Endothelial cell of umbilical vein (primary cell): ENCODE data around the gene FTO. TPM values are rescaled to one million over a fixed set of nuclear protein-coding genes. Genes with fewer than 3 reads are reported as not detected.

ENCODE experiments used
- BruUV-seq: library from RNA; stranded (reverse); fragments of 400-500 nt; replicated peaks from 2 replicates; lab custom pipeline; 2021; lab: Mats Ljungman, UMichigan
- CTCF ChIA-PET: fragments of 300-600, 350-600 bp; sonication (Branson Sonifier 250); formaldehyde crosslinking; loops from one replicate; lab custom pipeline; 2021; ENCODE audit warnings: antibody characterized with exemption, inconsistent platforms; lab: Charles Lee
- POLR2A ChIA-PET: fragments of 300-600, 350-600 bp; sonication (Branson Sonifier 250); formaldehyde crosslinking; loops from one replicate; lab custom pipeline; 2021; ENCODE audit warnings: antibody characterized with exemption, inconsistent platforms; lab: Charles Lee
- DNase-seq: peaks from one replicate; pipeline ENCODE4 v3.0.0-alpha.2; 2011; ENCODE audit warnings: low read depth, low spot score
- FAIRE-seq: peaks from 2 replicates; lab custom pipeline; 2011; peaks lifted over from hg19 to GRCh38; lab: Jason Lieb, UNC
- H2AFZ ChIP-seq: 2 replicates; pipeline ENCODE4 v1.6.0; 2012; ENCODE audit warnings: low read depth, low read length, control low read depth, inconsistent platforms
- H3K27ac ChIP-seq: 2 replicates; pipeline ENCODE4 v1.5.1; 2011; ENCODE audit warnings: low read depth, mild to moderate bottlenecking, control low read depth, low read length, moderate library complexity; ENCODE audit not compliant: insufficient read depth
- H3K27me3 ChIP-seq, 2 experiments: 2 replicates each; pipeline versions ENCODE4 v1.6.0 to v1.6.1; 2011; ENCODE audit warnings: low read length in 2 of 2, mixed read lengths in 1 of 2; ENCODE audit not compliant: control insufficient read depth in 2 of 2, insufficient read depth in 2 of 2
- H3K36me3 ChIP-seq, 2 experiments: 2 replicates in 1 of 2; 3 replicates in 1 of 2; pipeline ENCODE4 v1.5.1; 2011; ENCODE audit warnings: low read length in 2 of 2, mild to moderate bottlenecking in 1 of 2, moderate library complexity in 1 of 2; ENCODE audit not compliant: control insufficient read depth in 2 of 2, insufficient read depth in 2 of 2; ENCODE audit errors: extremely low read depth in 1 of 2
- H3K4me1 ChIP-seq: 3 replicates; pipeline ENCODE4 v1.5.1; 2011; ENCODE audit warnings: mild to moderate bottlenecking, low read length; ENCODE audit not compliant: control insufficient read depth, insufficient read depth; ENCODE audit errors: extremely low read depth
- H3K4me2 ChIP-seq: 2 replicates; pipeline ENCODE4 v1.6.1; 2011; ENCODE audit warnings: low read length, control low read depth, mixed read lengths; ENCODE audit not compliant: insufficient read depth
- H3K4me3 ChIP-seq, 3 experiments: fragments of 200-600 bp in 1 of 3; sonication (generic), shearing (Covaris generic) in 1 of 3; replicated peaks in 1 of 3; 2 replicates each; pipeline ENCODE4 v1.5.1; 2011 to 2016; ENCODE audit warnings: control low read depth in 3 of 3, low read length in 3 of 3, mild to moderate bottlenecking in 2 of 3, inconsistent platforms in 1 of 3, low read depth in 1 of 3, moderate library complexity in 1 of 3; ENCODE audit not compliant: insufficient read depth in 1 of 3
- H3K79me2 ChIP-seq: 2 replicates; pipeline ENCODE4 v1.6.0; 2012; ENCODE audit warnings: low read length, inconsistent platforms; ENCODE audit not compliant: control insufficient read depth, insufficient read depth
- H3K9ac ChIP-seq: replicated peaks from 2 replicates; pipeline ENCODE3; 2011; ENCODE audit warnings: low read length, control low read depth; ENCODE audit not compliant: insufficient read depth; ENCODE audit errors: extremely low read depth
- H3K9me1 ChIP-seq: replicated peaks from 3 replicates; pipeline ENCODE4 v1.6.0; 2011; ENCODE audit warnings: mild to moderate bottlenecking, low read length; ENCODE audit not compliant: control insufficient read depth, insufficient read depth; ENCODE audit errors: extremely low read depth
- H3K9me3 ChIP-seq: replicated peaks from 2 replicates; pipeline ENCODE4 v1.5.1; 2012; ENCODE audit warnings: low read length, inconsistent platforms; ENCODE audit not compliant: control insufficient read depth, insufficient read depth
- H4K20me1 ChIP-seq: replicated peaks from 2 replicates; pipeline ENCODE3; 2011; ENCODE audit warnings: mild to moderate bottlenecking, low read length; ENCODE audit not compliant: control insufficient read depth, insufficient read depth; ENCODE audit errors: extremely low read depth
- EZH2 ChIP-seq: IDR thresholded peaks from 2 replicates; pipeline ENCODE4 v1.6.1; 2012; ENCODE audit warnings: borderline replicate concordance, low read depth, mild to moderate bottlenecking, moderate library complexity, low read length, inconsistent platforms; ENCODE audit not compliant: severe bottlenecking
- FOS ChIP-seq: IDR thresholded peaks from 2 replicates; pipeline ENCODE4 v1.6.1; 2011; ENCODE audit warnings: mild to moderate bottlenecking, low read length, moderate library complexity, borderline replicate concordance; ENCODE audit not compliant: insufficient read depth
- GATA2 ChIP-seq: IDR thresholded peaks from 2 replicates; pipeline ENCODE4 v1.7.0; 2011; ENCODE audit warnings: low read depth, mild to moderate bottlenecking, moderate library complexity, mixed read lengths, low read length; ENCODE audit not compliant: insufficient read length, insufficient read depth
- JUN ChIP-seq: IDR thresholded peaks from 2 replicates; pipeline ENCODE4 v1.6.1; 2011; ENCODE audit warnings: borderline replicate concordance, low read depth; ENCODE audit not compliant: insufficient read length, insufficient read depth
- MYC ChIP-seq: IDR thresholded peaks from one replicate; pipeline ENCODE4 v1.6.1; 2011; ENCODE audit warnings: mild to moderate bottlenecking, low read depth, low read length
- POLR2A ChIP-seq: IDR thresholded peaks from 2 replicates; pipeline ENCODE4 v1.6.1; 2012; ENCODE audit warnings: low read depth, mild to moderate bottlenecking, control low read depth, low read length
- POLR2AphosphoS5 ChIP-seq: IDR thresholded peaks from 2 replicates; pipeline ENCODE4 v1.6.1; 2012; ENCODE audit warnings: low read depth, mild to moderate bottlenecking, control low read depth, low read length, moderate library complexity; ENCODE audit not compliant: insufficient read depth
- dilution Hi-C: fragments of 300-500 bp; cut with MboI; formaldehyde crosslinking; loops from one replicate; pipeline ENCODE4 v1.15.0; 2019; ENCODE audit warnings: low sequenced_read_pairs; ENCODE audit not compliant: extremely low pct_ligation_motif_present
- intact Hi-C: fragments of 100-400 bp; cut with micrococcal nuclease; formaldehyde crosslinking; loops from one replicate; pipeline ENCODE4 v1.10.0; 2022
- polyA plus RNA-seq, 4 experiments: library from polyadenylated mRNA; depleted of rRNA in 3 of 4; stranded (reverse) in 3 of 4; unstranded in 1 of 4; fragments of >200 nt; gene quantifications; 2 replicates each; pipeline versions ENCODE4 v1.2.1 to v1.2.3, GENCODE V29; 2011 to 2012; ENCODE audit warnings: missing spikeins in 1 of 4
- total RNA-seq: library from RNA; stranded (reverse); gene quantifications from 2 replicates; pipeline ENCODE4 v1.2.3, GENCODE V29; 2021
- TF ChIP-seq, protein P1 (sequence below): IDR thresholded peaks from 2 replicates; pipeline ENCODE4 v1.6.1; 2011; ENCODE audit not compliant: insufficient read depth, insufficient read length
- TF ChIP-seq, protein P2 (sequence below), 2 donors: IDR thresholded peaks; 1 replicate in 1 of 2; 2 replicates in 1 of 2; pipeline ENCODE4 v1.5.1; 2011; ENCODE audit warnings: low read length in 2 of 2, mild to moderate bottlenecking in 2 of 2, moderate library complexity in 2 of 2, control low read depth in 1 of 2, inconsistent platforms in 1 of 2, low read depth in 1 of 2; ENCODE audit not compliant: insufficient read depth in 1 of 2; ENCODE audit errors: extremely low read depth in 1 of 2

Gene FTO
- total and polyA plus RNA-seq, 2 donors (not counting 3 experiments of a cell fraction or from before 2014, with no cell fraction given) = 48.6 to 87.1 TPM

DNA sequence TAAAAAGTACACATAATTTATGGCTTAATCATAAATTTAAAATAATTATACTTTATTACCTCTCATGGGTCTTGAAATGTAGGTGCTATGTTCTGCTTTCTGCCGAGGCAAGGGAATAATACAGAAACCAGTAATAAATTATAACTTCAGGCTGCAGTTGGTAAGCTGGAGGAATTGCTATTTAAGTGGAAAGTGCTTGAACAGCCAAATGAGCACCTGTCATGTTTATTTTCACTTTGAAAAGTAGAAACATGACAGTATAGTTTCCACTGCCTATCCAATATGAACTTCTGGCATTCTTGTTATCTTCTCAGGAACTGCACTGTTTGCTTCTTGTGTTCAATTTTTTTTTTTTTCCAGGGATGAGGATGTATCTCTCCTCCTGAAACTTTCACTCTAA, 146.0 kb downstream of the FTO start:
- ChIA-PET POLR2A (interaction anchor here (0.7 kb wide), 1 partner anchor 8 kb away, joined by 4 read pairs; no protein-coding TSS in a partner anchor), CTCF (no interaction called here)
- Histone ChIP-seq H2AFZ (no peak overlapping the region), H3K4me3 (no peak overlapping the region), H3K9ac (no peak overlapping the region), H3K4me1 (no peaks in the 10 kb centered on the region), H4K20me1 (no peaks in the 10 kb centered on the region), H3K9me3 (no peaks in the 10 kb centered on the region), H3K4me2 (no peak overlapping the region), H3K9me1 (no peaks in the 10 kb centered on the region), H3K27ac (no peak overlapping the region), H3K36me3 (no peaks in the 10 kb centered on the region), H3K27me3 (no peaks in the 10 kb centered on the region), H3K79me2 (no peaks in the 10 kb centered on the region)
- dilution Hi-C loops (no loop called here), intact Hi-C loops (no loop called here)
- BruUV-seq = no TSS peak
- no peak for TF ChIP-seq POLR2A
- TF ChIP-seq, protein P1, sequence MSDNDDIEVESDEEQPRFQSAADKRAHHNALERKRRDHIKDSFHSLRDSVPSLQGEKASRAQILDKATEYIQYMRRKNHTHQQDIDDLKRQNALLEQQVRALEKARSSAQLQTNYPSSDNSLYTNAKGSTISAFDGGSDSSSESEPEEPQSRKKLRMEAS = no peak
- TF ChIP-seq MYC = no peak
- no peak for TF ChIP-seq JUN
- TF ChIP-seq FOS = no peak
- TF ChIP-seq EZH2 = no peak
- TF ChIP-seq GATA2 = no peak
- TF ChIP-seq, protein P2, sequence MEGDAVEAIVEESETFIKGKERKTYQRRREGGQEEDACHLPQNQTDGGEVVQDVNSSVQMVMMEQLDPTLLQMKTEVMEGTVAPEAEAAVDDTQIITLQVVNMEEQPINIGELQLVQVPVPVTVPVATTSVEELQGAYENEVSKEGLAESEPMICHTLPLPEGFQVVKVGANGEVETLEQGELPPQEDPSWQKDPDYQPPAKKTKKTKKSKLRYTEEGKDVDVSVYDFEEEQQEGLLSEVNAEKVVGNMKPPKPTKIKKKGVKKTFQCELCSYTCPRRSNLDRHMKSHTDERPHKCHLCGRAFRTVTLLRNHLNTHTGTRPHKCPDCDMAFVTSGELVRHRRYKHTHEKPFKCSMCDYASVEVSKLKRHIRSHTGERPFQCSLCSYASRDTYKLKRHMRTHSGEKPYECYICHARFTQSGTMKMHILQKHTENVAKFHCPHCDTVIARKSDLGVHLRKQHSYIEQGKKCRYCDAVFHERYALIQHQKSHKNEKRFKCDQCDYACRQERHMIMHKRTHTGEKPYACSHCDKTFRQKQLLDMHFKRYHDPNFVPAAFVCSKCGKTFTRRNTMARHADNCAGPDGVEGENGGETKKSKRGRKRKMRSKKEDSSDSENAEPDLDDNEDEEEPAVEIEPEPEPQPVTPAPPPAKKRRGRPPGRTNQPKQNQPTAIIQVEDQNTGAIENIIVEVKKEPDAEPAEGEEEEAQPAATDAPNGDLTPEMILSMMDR (IDR thresholded peaks at IDR 0.05; ENCODE audit: extremely low read depth in 1 of 2, insufficient read depth in 1 of 2, low read depth in 1 of 2, low read length in 2 of 2) = no peak
- no peak for TF ChIP-seq POLR2AphosphoS5
- no peak for DNase-seq
- FAIRE-seq = no peak
